ENCODE results near the gene TGIF2. TPM values are rescaled to one million over a fixed set of nuclear protein-coding genes. Genes with fewer than 3 reads are reported as not detected.

Gene TGIF2
- total RNA-seq, 1 donor from 2014 or later = 29.2 TPM

DNA sequence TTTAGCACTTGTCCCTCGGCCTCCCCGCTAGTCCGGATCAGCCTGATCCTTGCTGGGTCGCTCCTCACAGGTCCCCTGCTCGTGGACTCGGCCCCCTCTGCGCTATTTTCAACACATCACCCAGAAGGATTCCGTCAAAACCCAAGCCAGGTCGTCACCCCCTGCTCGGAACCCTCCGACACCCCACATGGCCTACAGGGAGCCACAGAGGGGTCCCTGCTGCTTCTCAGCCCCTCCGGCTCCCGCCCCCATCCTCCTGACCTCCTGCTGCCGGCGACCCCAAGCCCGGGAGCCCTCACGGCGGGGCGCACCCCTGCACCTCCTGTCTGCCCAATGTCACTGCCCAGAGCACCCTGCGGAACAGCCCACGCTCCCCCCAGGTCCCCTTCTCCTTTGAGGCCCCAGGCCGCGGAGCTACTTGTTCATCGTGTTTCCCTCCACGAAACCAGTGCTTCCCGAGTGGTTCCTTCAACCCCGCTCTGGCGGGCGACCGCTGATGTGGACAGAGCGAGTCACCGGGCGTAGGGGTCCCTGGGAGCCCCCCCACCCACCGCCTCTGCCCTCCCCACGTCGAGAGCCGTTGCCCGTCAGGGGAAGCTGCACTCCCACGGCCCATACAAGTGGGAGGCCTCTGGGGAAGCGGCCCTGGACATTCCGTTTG, 32.7 kb upstream of the TGIF2 start:
- H3K9me3 Mint-ChIP-seq (ENCODE audit: unreplicated experiment) = no peaks in the 10 kb centered on the region
- TF ChIP-seq, protein P1, sequence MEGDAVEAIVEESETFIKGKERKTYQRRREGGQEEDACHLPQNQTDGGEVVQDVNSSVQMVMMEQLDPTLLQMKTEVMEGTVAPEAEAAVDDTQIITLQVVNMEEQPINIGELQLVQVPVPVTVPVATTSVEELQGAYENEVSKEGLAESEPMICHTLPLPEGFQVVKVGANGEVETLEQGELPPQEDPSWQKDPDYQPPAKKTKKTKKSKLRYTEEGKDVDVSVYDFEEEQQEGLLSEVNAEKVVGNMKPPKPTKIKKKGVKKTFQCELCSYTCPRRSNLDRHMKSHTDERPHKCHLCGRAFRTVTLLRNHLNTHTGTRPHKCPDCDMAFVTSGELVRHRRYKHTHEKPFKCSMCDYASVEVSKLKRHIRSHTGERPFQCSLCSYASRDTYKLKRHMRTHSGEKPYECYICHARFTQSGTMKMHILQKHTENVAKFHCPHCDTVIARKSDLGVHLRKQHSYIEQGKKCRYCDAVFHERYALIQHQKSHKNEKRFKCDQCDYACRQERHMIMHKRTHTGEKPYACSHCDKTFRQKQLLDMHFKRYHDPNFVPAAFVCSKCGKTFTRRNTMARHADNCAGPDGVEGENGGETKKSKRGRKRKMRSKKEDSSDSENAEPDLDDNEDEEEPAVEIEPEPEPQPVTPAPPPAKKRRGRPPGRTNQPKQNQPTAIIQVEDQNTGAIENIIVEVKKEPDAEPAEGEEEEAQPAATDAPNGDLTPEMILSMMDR (IDR thresholded peaks at IDR 0.05) = no peak
- H3K4me1 Mint-ChIP-seq (ENCODE audit: unreplicated experiment) = peaks cover 50% of the 10 kb centered on the region
- H3K27me3 Mint-ChIP-seq (ENCODE audit: unreplicated experiment) = no peaks in the 10 kb centered on the region
- no peaks in the 10 kb centered on the region for H3K36me3 Mint-ChIP-seq (ENCODE audit: unreplicated experiment)
- peak overlapping the region; percentile 24 for H3K4me3 Mint-ChIP-seq (ENCODE audit: unreplicated experiment)
- DNase-seq (ENCODE audit: extremely low spot score, unreplicated experiment) = no peak
- H3K27ac Mint-ChIP-seq (ENCODE audit: unreplicated experiment) = no peak overlapping the region

DNA sequence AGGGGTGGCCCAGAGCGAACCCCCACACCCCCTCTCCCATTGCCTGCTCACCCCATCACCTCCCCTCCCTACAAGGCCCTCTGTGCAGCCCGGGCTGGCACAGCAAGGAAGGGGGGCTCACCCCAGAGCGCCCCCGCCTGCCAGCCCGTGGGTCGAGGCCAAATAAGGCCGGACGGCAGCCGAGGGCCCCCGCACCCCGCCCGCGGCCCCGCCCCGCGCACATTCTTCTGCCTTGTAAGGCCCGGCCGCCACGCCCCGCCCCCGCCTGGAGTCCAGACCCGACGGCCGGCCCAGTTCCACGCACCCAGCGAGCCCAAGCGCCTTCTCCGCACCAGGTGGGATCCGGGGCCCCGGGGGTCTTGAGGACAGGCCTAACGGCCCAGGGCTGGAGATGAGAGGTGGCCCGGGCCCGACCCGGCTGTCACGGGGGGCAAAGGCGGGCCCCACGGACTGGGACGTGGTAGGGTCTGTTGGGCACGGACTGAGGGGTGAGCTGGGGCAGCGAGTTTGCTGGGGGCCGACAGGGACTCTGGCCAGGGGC, 32.1 kb upstream of the TGIF2 start, which contains the start of gene MYL9:
Gene MYL9 (plus strand): TSS at position 293 of the 541 bp plus-strand sequence. CDS start 3,366 bp downstream, outside the sequence.
- peaks cover 3% of the 10 kb centered on the region for H3K36me3 Mint-ChIP-seq (ENCODE audit: unreplicated experiment)
- no peaks in the 10 kb centered on the region for H3K27me3 Mint-ChIP-seq (ENCODE audit: unreplicated experiment)
- no peak for DNase-seq (ENCODE audit: extremely low spot score, unreplicated experiment)
- H3K9me3 Mint-ChIP-seq (ENCODE audit: unreplicated experiment) = no peaks in the 10 kb centered on the region
- H3K4me1 Mint-ChIP-seq (ENCODE audit: unreplicated experiment) = peaks cover 52% of the 10 kb centered on the region
- H3K27ac Mint-ChIP-seq (ENCODE audit: unreplicated experiment) = peak within 1 kb of the TSS; percentile 44
- H3K4me3 Mint-ChIP-seq (ENCODE audit: unreplicated experiment) = peak within 1 kb of the TSS; percentile 71
- TF ChIP-seq, protein P1 (IDR thresholded peaks at IDR 0.05) = no peak

DNA sequence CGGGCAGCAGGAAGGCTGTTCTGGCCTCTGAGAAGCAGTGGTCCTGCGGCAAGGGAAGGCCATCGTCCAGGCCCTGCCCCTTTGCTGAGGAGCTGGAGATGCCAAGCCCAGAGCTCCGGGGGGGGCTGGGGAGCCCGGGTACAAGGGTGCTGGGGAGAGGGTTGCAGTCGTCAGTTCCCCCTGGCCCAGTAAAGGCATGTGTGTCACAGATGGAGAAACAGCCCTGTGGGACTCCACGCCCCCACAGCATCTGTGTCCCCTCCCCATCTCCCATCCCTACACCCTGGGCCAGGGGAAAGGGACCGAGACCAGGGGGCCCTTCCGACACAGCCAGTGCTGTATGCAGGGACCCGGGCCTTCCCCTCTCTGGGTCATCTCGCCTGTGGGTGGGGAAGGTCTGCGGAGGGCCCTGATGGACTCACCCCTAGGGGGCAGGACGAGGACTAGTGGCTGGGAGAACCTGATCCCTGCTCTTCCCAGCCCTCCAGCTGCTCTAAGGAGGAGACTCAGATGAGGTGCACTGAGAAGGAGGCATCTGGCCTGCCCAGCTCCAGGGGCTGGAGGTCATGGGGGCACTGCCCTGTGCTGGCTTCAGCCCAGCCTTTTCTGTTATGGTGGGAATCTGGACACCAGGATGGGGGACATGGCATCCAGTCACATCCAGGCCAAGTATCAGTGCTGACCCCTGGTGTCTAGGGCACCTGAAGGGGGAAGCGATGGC, 31.5 kb upstream of the TGIF2 start:
- DNase-seq (ENCODE audit: extremely low spot score, unreplicated experiment) = no peak
- TF ChIP-seq, protein P1 (IDR thresholded peaks at IDR 0.05) = peak; percentile 55

DNA sequence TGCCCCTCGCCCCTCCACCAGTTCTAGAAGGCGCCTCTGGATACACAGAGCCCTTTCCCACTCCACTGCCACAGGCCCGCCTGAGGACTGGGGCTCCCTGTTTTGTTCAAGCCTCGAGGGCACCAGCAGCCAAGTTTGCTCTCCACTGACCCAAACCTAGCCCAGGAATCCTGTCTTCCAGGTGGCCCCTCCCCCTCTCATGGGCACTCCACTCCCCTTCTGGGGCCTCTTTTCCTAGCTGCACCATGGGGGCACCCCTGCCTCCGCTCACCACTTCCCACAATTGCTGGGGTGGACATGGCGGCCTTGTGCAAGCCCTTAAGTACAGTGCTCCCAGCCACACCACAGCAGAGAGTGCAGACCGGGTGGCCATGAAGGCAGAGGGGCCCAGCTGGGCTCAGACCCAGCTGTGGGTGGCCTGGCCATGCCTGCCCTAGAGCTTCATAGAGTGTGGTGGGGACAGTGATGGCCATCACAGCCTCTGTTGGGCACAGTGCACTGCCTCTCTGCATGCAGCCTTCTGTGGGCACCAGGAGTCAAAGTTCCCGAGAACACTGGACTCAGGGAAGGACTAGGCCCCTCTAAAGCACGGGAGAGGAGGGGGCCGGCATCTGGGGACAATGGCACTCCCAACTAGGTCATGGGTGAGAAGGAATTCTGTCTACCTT, 30.7 kb upstream of the TGIF2 start:
- Mint-ChIP-seq H3K27me3 (ENCODE audit: unreplicated experiment) (no peaks in the 10 kb centered on the region), H3K4me3 (ENCODE audit: unreplicated experiment) (peak overlapping the region; percentile 71), H3K36me3 (ENCODE audit: unreplicated experiment) (peaks cover 3% of the 10 kb centered on the region), H3K9me3 (ENCODE audit: unreplicated experiment) (no peaks in the 10 kb centered on the region), H3K4me1 (ENCODE audit: unreplicated experiment) (peaks cover 50% of the 10 kb centered on the region), H3K27ac (ENCODE audit: unreplicated experiment) (peak overlapping the region; percentile 73)
- no peak for DNase-seq (ENCODE audit: extremely low spot score, unreplicated experiment)
- TF ChIP-seq, protein P1 (IDR thresholded peaks at IDR 0.05) = no peak

More for the DNA sequence above, 31.5 kb upstream of the TGIF2 start:
- no peaks in the 10 kb centered on the region for H3K27me3 Mint-ChIP-seq (ENCODE audit: unreplicated experiment)
- peak overlapping the region; percentile 44 for H3K27ac Mint-ChIP-seq (ENCODE audit: unreplicated experiment)
- no peaks in the 10 kb centered on the region for H3K9me3 Mint-ChIP-seq (ENCODE audit: unreplicated experiment)
- H3K4me1 Mint-ChIP-seq (ENCODE audit: unreplicated experiment) = peaks cover 52% of the 10 kb centered on the region
- H3K36me3 Mint-ChIP-seq (ENCODE audit: unreplicated experiment) = peaks cover 3% of the 10 kb centered on the region
- H3K4me3 Mint-ChIP-seq (ENCODE audit: unreplicated experiment) = peak overlapping the region; percentile 71
